Activated CD8-positive, alpha-beta memory T cell treated with anti-CD3 and anti-CD28 coated beads, Interleukin-2, amount 50 U/mL, for 1 hour (primary cell): Measurements from ENCODE around the gene PBX1.
"Not testable (repeated sequence)": the region's sequence is repeated elsewhere in the genome, so short reads cannot be mapped to it uniquely, and the experiment has no call there.

Experiments
- DNase-seq: peaks from one replicate; pipeline ENCODE4 v3.0.0-alpha.2; 2020; ENCODE audit errors: extremely low read depth

PBX1 gene

DNA sequence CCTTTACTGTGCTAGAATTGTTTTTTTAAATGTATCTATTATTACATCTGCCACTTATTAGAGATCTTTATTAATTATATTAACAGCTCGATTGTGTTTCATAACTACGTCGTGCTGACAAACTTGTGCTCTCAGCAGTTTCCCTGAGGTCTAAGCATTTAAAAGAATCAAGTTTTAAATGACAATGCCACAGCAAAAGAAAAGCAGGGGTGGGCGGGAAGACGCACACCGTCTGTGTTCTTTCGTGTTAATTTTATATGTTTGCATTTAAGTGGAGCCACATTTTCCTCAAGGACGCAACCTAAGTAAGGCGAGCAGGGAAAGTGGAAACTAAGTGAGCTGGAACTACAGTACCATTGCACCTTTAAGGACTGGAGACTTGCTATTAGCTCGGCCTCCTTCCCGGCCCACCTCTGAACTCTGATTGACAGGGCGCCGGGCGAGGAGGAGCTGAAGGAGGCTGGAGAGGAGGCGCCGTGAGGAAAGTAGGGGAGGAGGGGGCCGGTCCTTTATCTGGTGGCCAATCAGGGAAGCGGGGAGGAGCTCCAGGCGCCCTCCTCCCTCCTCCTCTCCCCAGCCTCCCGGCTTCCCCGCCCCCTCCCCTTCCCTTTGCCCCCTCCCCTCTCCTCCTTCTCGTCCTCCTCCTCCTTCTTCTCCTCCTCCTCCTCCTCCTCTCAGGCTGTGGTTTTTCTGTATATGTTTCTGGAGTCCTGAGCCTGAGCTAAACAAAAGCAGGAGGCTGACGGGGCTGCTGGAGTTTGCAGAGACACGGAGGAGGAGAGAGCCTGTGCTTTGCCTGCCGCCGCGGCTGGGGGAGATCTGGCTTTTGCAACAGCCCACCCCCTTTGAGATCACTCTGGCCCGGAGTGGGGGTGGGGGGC lies at the start of gene PBX1:
TSS of gene PBX1 (plus strand) at position 724 of the 881 bp plus-strand sequence.
- peak; percentile 44 for DNase-seq

GRCh38 chr1:164510435-164510834 lies 48.5 kb upstream of the PBX1 start:
- no peak for DNase-seq

GRCh38 chr1:164511001-164511705 lies 47.8 kb upstream of the PBX1 start:
- DNase-seq, result no peak

DNA sequence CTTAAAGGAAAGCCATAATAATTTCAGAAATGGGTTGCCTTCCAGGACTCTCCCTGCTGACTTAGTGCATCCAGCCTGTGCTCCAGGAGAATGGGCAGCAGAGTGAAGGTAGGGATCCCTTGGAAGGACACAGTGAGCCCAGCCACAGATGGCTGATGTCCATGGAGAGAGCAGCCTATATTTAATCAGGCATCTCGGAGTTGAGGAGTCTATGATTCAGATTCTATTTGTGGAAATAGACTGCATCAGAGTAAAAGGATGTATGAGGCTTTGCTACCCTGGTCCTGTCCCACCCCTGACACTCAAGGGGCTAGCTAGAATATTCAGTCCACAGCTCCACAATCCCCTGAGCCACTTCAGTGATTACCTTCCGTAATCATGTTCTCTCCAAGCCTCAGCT lies 43.8 kb upstream of the PBX1 start:
- no peak for DNase-seq

- no peak for DNase-seq
Observed at GRCh38 chr1:164515711-164516331, 43.2 kb upstream of the PBX1 start.

DNA sequence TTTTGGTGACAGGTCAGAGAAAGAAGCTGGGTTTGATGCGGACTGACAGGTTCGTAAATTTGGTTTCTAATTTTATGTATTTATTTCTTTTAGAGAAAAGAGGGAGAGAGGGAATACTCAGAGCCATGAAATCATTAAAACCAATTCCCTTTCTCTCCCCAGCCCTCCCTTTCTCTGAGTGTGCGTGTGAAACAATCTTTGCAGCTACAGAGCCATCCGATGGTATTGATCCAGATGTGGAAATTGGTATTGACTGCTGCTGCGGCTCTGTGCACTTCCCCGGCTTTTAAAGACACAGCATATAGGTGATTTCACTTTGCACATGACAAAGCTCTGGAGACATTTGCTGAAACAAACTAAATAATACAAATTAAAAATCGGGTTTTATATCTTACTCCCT lies 42.4 kb upstream of the PBX1 start:
- no peak for DNase-seq

- no peak for DNase-seq
Observed at GRCh38 chr1:164518692-164519332, 40.2 kb upstream of the PBX1 start.

GRCh38 chr1:164519426-164519825 lies 39.6 kb upstream of the PBX1 start:
- no peak for DNase-seq

DNA sequence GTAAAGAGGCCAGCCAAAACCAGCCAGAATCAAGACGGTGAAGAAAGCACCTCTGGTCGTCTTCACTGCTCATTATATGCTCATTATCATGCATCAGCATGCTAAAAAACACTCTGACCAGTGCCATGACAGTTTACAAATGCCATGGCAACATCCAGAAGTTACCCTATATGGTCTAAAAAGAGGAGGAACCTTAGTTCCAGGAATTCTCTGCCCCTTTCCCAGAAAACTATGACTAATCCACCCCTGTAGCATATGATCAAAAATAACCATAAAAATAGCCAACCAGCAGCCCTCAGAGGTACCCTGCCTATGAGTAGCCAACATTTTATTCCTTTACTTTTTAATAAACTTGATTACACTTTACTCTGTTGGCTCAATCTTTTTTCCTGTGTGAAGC lies 34.2 kb upstream of the PBX1 start:
- no peak for DNase-seq

- no peak for DNase-seq
Observed at GRCh38 chr1:164534863-164535610, 23.9 kb upstream of the PBX1 start.

DNA sequence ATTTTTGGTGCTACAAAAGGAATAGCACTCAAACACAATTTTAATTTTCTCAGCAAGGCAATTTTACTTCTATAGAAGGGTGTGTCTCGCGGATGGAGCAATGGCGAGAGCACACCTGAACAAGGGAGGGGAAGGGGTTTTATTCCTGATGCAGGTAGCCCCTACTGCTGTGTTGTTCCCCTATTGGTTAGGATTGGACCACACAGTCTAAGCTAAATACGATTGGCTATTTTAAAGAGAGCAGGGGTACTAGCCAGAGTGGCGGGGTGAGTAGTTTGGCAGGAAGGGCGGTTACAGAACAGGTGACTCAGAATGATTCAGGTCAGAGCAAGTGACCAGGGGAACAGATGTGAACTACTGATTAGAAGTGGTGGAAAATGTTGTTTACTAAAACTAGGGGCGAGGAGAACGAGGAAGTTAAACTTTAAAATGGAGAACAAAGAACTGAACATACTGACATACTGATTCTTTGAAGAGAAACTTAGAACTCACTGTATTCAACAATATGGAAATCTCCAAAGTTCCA lies 6.5 kb upstream of the PBX1 start:
- not testable (repeated sequence) for DNase-seq

DNA sequence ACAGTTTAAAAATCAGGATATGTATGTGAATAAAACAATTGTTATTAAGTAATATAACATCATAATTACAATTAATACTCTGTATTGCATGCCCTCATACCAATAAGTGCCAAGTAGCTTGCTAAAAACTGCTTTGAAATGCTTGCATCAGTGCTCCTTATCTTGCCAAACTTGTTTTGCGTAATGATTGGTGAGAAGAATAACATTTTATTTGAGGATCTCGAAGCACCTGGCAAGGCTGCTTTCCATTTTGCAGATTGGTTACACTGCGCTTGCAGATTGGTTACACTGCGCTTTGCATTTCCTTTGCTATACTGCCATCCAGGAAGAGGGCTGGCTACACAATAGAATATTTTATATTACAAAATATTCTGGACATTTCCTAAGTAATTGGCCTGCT lies 1.7 kb upstream of the PBX1 start:
- DNase-seq, result no peak

- DNase-seq, result no peak
Observed at GRCh38 chr1:164559342-164560051, 513 bp downstream of the PBX1 start.

GRCh38 chr1:164560121-164560541 lies 1.1 kb downstream of the PBX1 start:
- no peak for DNase-seq

DNA sequence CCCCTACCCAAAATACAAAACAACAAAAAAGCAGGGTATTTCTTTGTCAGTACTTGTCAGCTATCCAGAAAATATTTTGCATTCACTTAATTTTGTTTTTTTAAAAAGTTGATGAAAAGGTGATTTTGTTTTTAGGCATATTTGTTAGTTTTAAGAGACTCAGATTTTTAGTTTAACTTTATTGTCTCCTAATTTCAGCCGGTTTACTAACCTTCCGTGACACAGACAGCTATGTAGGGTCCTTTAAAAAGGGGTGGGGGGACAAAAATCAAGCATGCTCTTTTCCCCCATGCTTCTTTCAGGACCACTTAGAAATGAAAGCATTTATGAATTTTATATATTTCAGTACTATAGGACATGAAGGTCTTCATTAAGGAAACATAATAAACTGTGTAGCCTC lies 1.6 kb downstream of the PBX1 start:
- no peak for DNase-seq

GRCh38 chr1:164561007-164561406 lies 2.0 kb downstream of the PBX1 start:
- DNase-seq, result no peak

GRCh38 chr1:164561472-164561871 lies 2.5 kb downstream of the PBX1 start:
- no peak for DNase-seq

- no peak for DNase-seq
Observed at GRCh38 chr1:164562061-164562460, 3.1 kb downstream of the PBX1 start.

DNA sequence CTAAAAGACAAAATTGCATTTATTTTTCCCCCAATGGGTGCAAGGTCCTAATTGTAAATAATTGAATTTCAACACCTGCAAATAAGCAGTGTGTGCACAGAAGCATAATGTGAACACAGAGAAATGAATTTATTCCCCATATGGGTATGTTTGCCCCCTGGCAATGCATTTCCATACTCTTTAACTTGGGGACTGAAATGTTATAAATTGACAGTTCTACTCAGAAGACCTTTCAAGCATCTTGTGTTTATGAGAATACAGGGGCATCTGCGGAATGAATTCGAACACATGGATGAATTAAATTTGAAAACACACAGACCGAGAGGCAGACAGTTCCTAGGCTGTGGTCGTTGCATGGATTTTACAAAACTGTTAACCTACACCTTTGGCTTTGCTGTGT lies 3.5 kb downstream of the PBX1 start:
- no peak for DNase-seq

GRCh38 chr1:164562947-164563520 lies 4.0 kb downstream of the PBX1 start:
- no peak for DNase-seq
